Effector memory CD4-positive, alpha-beta T cell (primary cell): ENCODE measurements around the gene NXPH4.

Experiments used
- DNase-seq, 3 donors: peaks; one replicate each; pipeline ENCODE4 v3.0.0-alpha.2; 2020
- H3K27ac ChIP-seq: 2 replicates; pipeline ENCODE4 v1.7.0; 2013; ENCODE audit warnings: mild to moderate bottlenecking, low read length, moderate library complexity; ENCODE audit not compliant: insufficient read depth, poor library complexity, severe bottlenecking
- H3K27me3 ChIP-seq: replicated peaks from 2 replicates; pipeline ENCODE4 v1.7.0; 2013; ENCODE audit warnings: mild to moderate bottlenecking, low read length; ENCODE audit not compliant: insufficient read depth, control insufficient read depth, poor library complexity, severe bottlenecking
- H3K36me3 ChIP-seq: 2 replicates; pipeline ENCODE4 v1.7.0; 2013; ENCODE audit warnings: mild to moderate bottlenecking, low read length, moderate library complexity; ENCODE audit not compliant: control insufficient read depth, insufficient read depth
- H3K4me1 ChIP-seq: 2 replicates; pipeline ENCODE4 v1.7.0; 2013; ENCODE audit warnings: low read length, mild to moderate bottlenecking; ENCODE audit not compliant: control insufficient read depth, insufficient read depth, poor library complexity, severe bottlenecking
- H3K4me3 ChIP-seq: 2 replicates; pipeline ENCODE4 v1.7.0; 2013; ENCODE audit warnings: low read length, low read depth, mild to moderate bottlenecking; ENCODE audit not compliant: insufficient read depth, poor library complexity, severe bottlenecking
- H3K9me3 ChIP-seq: 2 replicates; pipeline ENCODE4 v1.7.0; 2013; ENCODE audit warnings: mild to moderate bottlenecking, low read length, moderate library complexity; ENCODE audit not compliant: control insufficient read depth

The NXPH4 gene

DNA sequence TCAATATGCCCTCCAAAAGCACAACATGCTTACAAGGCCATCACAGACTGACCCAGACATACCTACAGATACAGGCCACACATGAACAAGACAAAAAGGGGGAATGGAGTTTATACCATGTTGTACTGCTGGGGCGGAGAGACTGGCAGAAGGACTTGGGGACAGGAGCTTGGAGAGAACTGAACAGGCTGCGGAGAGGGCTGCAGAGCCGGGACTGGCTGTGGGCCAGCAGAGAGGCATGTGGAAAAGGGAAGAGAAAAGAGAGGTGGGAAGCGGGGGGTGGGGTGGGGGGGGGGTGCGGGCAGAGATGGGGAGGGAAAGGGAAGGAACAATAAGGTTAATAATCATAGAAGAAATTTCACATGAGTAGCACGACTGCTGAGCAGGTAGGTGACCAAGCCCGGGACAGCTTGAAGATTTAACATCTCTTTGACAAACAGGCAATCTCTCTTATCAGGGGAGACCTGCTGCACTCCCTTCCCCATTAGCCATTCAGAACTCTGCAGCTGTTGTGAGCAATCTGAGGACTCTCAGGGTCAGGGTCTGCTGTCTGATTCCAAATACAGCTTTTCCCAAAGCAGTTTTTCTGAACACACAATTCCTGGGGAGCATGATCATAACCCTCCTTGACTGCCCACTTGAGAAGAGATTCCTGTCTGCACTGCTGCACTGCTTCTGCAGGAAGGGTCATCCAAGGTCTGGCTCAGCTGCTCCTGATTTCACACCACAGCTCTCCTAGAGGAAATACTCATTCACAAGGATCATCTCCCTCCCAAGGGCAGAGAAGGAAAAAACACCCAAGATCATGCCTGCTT is 56.0 kb downstream of the NXPH4 start:
- Histone ChIP-seq H3K27me3 (no peaks in the 10 kb centered on the region), H3K27ac (no peak overlapping the region), H3K4me3 (no peak overlapping the region), H3K36me3 (peaks cover 51% of the 10 kb centered on the region), H3K4me1 (no peaks in the 10 kb centered on the region), H3K9me3 (no peaks in the 10 kb centered on the region)
- DNase-seq = no peak

DNA sequence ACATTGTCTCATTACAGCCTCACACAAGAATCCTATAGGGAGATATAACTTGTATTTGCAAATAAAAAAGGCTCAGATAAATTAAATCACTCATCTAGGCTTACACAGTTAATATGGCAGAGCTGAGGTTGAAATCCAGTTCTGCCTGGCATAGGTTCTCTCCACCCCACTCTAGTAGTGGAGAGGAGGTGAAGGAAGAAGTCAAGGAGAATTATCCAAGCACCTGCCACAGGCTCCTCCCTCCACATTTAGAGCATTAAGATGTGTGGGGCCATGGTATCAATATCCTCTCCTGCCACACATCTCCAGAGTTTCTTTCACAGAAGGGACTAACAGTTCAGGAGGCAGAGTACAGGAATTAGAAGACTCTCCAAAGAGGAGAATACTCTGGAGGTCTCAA is 56.9 kb downstream of the NXPH4 start:
- DNase-seq = no peak
- Histone ChIP-seq H3K4me3 (no peak overlapping the region), H3K9me3 (no peaks in the 10 kb centered on the region), H3K27ac (no peak overlapping the region), H3K27me3 (no peaks in the 10 kb centered on the region), H3K4me1 (no peaks in the 10 kb centered on the region), H3K36me3 (peaks cover 51% of the 10 kb centered on the region)
